ENCODE results near the gene TMEM63A.
"Not testable (repeated sequence)": the region's sequence is repeated elsewhere in the genome, so short reads cannot be mapped to it uniquely, and the experiment has no call there.

TMEM63A gene

DNA sequence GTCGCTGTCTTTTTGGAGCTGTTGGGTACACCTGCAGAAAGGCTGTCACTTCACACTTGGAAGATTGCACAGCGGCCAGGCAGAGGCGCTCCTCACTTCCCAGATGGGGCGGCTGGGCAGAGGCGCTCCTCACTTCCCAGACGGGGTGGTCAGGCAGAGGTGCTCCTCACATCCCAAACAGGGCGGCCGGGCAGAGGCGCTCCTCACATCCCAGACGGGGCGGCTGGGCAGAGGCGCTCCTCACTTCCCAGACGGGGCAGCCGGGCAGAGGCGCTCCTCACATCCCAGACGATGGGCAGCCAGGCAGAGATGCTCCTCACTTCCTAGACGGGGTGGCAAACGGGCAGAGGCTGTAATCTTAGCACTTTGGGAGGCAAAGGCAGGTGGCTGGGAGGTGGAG is 86.1 kb downstream of the TMEM63A start:
- DNase-seq (ENCODE audit: low spot score), result not testable (repeated sequence)

Measured in pons (tissue), 1 donor.